Measurements from ENCODE around the gene ETV1. TPM values are rescaled to one million over a fixed set of nuclear protein-coding genes. Genes with fewer than 3 reads are reported as not detected.
A peak's percentile ranks its signal among the peaks of the same experiment; 100 is the strongest.

ETV1 gene
- total and polyA plus RNA-seq, 4 donors: 1.2 to 4.3 (median 3.6) TPM

DNA sequence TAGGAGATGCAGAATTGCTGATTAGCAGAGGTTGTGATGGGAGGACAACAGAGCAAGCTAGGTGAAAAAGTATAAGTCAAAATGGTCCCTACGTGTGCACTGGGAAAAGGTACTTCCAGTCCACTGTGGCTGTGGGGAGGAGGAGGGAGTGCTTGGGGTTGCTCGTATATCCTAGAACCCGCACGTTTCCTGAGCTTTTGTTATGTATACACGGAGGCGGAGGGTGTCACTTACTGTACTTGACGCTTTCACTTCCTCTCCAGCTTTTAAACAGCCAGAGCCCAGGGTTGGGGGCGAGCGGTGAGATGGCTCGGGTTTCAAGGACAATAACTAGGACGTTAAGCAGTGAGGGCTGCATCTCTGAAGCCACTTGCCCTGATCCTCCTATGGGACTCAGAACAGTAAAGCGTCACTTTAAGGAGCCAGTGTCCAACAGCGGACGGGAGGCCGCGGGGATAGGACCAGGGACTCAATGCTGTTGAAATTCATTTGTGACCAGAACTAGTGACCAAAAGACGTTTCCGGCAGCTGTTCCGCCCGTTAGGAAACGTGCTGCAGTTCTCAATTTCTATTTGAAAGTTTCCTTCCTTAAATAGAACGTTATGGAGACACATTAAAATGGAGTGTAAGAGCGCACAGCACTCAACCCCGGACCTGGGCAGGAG lies 985 bp upstream of the ETV1 start:
- Histone ChIP-seq H3K4me1 (ENCODE audit: control insufficient read depth in 4 of 4, insufficient read depth in 4 of 4, low read length in 3 of 4) (peaks cover 0 to 18% (median 17%) of the 10 kb centered on the region in 4 donors), H3K27me3 (ENCODE audit: control insufficient read depth in 4 of 4, insufficient read depth in 4 of 4, low read length in 3 of 4) (no peaks in the 10 kb centered on the region), H3K9me3 (ENCODE audit: control insufficient read depth in 4 of 4, low read length in 3 of 4) (no peaks in the 10 kb centered on the region), H3K9ac (ENCODE audit: low read depth in 1 of 2, low read length in 2 of 2) (peak overlapping the region; percentile 75 to 78), H3K36me3 (ENCODE audit: control insufficient read depth in 4 of 4, insufficient read depth in 3 of 4, low read depth in 1 of 4, low read length in 3 of 4) (no peaks in the 10 kb centered on the region), H3K27ac (ENCODE audit: low read depth in 1 of 2, low read length in 2 of 2) (peak overlapping the region; percentile 82 to 92), H3K4me3 (ENCODE audit: low read depth in 1 of 3, low read length in 3 of 3) (peak overlapping the region; percentile 74 to 96 (median 93))
- TF ChIP-seq YY1 (IDR thresholded peaks at IDR 0.05) (peak; percentile 6), TAF1 (conservative IDR thresholded peaks at IDR 0.05) (peak; percentile 32)
- TF ChIP-seq, protein P1, sequence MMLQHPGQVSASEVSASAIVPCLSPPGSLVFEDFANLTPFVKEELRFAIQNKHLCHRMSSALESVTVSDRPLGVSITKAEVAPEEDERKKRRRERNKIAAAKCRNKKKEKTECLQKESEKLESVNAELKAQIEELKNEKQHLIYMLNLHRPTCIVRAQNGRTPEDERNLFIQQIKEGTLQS (IDR thresholded peaks at IDR 0.05): no peak
- under 1% methylated on average over 24 of the region's 24 CpGs for WGBS
- peak; percentile 43 for DNase-seq (ENCODE audit: low spot score)

DNA sequence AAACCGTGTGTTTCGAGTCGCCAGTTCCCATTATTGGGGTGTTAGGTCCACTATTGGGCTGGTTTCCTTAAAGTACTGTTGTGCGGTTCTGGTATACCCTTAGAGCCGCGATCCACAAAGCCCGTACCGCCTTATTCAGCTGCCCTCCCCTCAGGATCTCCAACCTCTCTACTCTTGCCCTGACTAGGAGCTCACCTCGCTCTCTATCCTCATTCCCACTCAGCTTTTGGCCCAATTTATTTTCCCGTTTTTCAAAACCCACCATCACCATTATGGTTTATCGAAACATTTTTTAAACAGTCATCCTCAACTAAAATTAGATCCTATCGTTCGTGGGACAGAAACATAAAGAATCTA lies 461 bp upstream of the ETV1 start:
- H3K27ac ChIP-seq (ENCODE audit: low read depth in 1 of 2, low read length in 2 of 2): peak overlapping the region; percentile 82 to 92
- peaks cover 0 to 18% (median 17%) of the 10 kb centered on the region in 4 donors for H3K4me1 ChIP-seq (ENCODE audit: control insufficient read depth in 4 of 4, insufficient read depth in 4 of 4, low read length in 3 of 4)
- H3K36me3 ChIP-seq (ENCODE audit: control insufficient read depth in 4 of 4, insufficient read depth in 3 of 4, low read depth in 1 of 4, low read length in 3 of 4): no peaks in the 10 kb centered on the region
- TF ChIP-seq YY1 (IDR thresholded peaks at IDR 0.05) (no peak), RXRA (IDR thresholded peaks at IDR 0.05) (no peak), SP1 (IDR thresholded peaks at IDR 0.05) (no peak), FOXA2 (IDR thresholded peaks at IDR 0.05) (no peak), HNF4G (IDR thresholded peaks at IDR 0.05) (no peak), HNF4A (conservative IDR thresholded peaks at IDR 0.05) (no peak)
- TF ChIP-seq, protein P2, sequence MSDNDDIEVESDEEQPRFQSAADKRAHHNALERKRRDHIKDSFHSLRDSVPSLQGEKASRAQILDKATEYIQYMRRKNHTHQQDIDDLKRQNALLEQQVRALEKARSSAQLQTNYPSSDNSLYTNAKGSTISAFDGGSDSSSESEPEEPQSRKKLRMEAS (IDR thresholded peaks at IDR 0.05): no peak
- TF ChIP-seq, protein P3, sequence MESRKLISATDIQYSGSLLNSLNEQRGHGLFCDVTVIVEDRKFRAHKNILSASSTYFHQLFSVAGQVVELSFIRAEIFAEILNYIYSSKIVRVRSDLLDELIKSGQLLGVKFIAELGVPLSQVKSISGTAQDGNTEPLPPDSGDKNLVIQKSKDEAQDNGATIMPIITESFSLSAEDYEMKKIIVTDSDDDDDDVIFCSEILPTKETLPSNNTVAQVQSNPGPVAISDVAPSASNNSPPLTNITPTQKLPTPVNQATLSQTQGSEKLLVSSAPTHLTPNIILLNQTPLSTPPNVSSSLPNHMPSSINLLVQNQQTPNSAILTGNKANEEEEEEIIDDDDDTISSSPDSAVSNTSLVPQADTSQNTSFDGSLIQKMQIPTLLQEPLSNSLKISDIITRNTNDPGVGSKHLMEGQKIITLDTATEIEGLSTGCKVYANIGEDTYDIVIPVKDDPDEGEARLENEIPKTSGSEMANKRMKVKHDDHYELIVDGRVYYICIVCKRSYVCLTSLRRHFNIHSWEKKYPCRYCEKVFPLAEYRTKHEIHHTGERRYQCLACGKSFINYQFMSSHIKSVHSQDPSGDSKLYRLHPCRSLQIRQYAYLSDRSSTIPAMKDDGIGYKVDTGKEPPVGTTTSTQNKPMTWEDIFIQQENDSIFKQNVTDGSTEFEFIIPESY (IDR thresholded peaks at IDR 0.05): no peak
- DNase-seq (ENCODE audit: low spot score): no peak
- H3K27me3 ChIP-seq (ENCODE audit: control insufficient read depth in 4 of 4, insufficient read depth in 4 of 4, low read length in 3 of 4): no peaks in the 10 kb centered on the region
- peak overlapping the region; percentile 74 to 96 (median 93) for H3K4me3 ChIP-seq (ENCODE audit: low read depth in 1 of 3, low read length in 3 of 3)
- WGBS: under 1% methylated on average over 13 of the region's 13 CpGs
- peak overlapping the region; percentile 32 to 64 for H3K9ac ChIP-seq (ENCODE audit: low read depth in 1 of 2, low read length in 2 of 2)
- H3K9me3 ChIP-seq (ENCODE audit: control insufficient read depth in 4 of 4, low read length in 3 of 4): no peaks in the 10 kb centered on the region

DNA sequence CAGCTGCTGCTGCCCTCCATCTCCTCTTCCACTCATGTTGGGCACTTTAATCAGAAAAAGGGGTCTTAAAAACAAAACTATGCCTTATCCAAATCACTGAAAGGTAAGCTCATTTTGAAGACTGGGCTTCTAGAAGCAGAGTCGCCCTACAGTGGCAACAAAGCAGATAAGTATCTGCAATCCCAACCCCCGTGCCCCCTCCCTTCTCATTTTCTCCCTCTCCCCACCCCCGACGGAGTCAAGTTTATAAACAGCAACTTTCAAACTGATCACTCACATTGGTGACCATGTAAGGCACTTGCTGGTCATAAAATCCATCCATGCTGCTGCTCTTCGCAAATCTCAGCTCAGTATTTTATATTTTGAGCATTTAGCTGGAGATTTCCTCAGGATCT lies 738 bp downstream of the ETV1 start:
- Histone ChIP-seq H3K4me1 (ENCODE audit: control insufficient read depth in 4 of 4, insufficient read depth in 4 of 4, low read length in 3 of 4) (peaks cover 0 to 18% (median 17%) of the 10 kb centered on the region in 4 donors), H3K9me3 (ENCODE audit: control insufficient read depth in 4 of 4, low read length in 3 of 4) (no peaks in the 10 kb centered on the region), H3K27ac (ENCODE audit: low read depth in 1 of 2, low read length in 2 of 2) (peak overlapping the region; percentile 82 to 92), H3K9ac (ENCODE audit: low read depth in 1 of 2, low read length in 2 of 2) (peak overlapping the region; percentile 64 to 80), H3K36me3 (ENCODE audit: control insufficient read depth in 4 of 4, insufficient read depth in 3 of 4, low read depth in 1 of 4, low read length in 3 of 4) (no peaks in the 10 kb centered on the region), H3K4me3 (ENCODE audit: low read depth in 1 of 3, low read length in 3 of 3) (peak overlapping the region; percentile 74 to 96 (median 93)), H3K27me3 (ENCODE audit: control insufficient read depth in 4 of 4, insufficient read depth in 4 of 4, low read length in 3 of 4) (no peaks in the 10 kb centered on the region)
- peak; percentile 34 for DNase-seq (ENCODE audit: low spot score)
- 5% methylated on average over 5 of the region's 5 CpGs for WGBS
- TF ChIP-seq TAF1 (conservative IDR thresholded peaks at IDR 0.05): peak; percentile 69
- no peak for TF ChIP-seq FOXA1 (IDR thresholded peaks at IDR 0.05)
- no peak for TF ChIP-seq FOXA2 (IDR thresholded peaks at IDR 0.05)
- TF ChIP-seq, protein P2 (IDR thresholded peaks at IDR 0.05): no peak

Measured in liver (tissue), 9 donors.